Vagina (tissue), 2 donors: Measurements from ENCODE around the gene CRBN. TPM values are rescaled to one million over a fixed set of nuclear protein-coding genes. Genes with fewer than 3 reads are reported as not detected.

Experiments used
- DNase-seq, 2 donors: peaks; one replicate each; pipeline ENCODE4 v3.0.0-alpha.2; 2017; ENCODE audit errors: extremely low spot score in 2 of 2
- H3K27ac ChIP-seq: fragments of 200-600 bp; sonication (generic); one replicate; pipeline ENCODE4 v1.5.1; 2019
- H3K27me3 ChIP-seq: fragments of 200-600 bp; sonication (generic); one replicate; pipeline ENCODE4 v1.5.1; 2019
- H3K36me3 ChIP-seq, 2 donors: fragments of 200-600 bp; sonication (generic); one replicate each; pipeline ENCODE4 v1.5.1; 2017 to 2019
- H3K4me1 ChIP-seq: fragments of 200-600 bp; sonication (generic); one replicate; pipeline ENCODE4 v1.5.1; 2019
- H3K4me3 ChIP-seq, 2 donors: fragments of 200-600 bp; sonication (generic); 1 replicate in 1 of 2; 2 replicates in 1 of 2; pipeline ENCODE4 v1.5.1; 2016 to 2019
- H3K9me3 ChIP-seq: fragments of 200-600 bp; sonication (generic); one replicate; pipeline ENCODE4 v1.5.1; 2019
- POLR2A ChIP-seq, 2 donors: fragments of 450-650 bp; IDR thresholded peaks; one replicate each; pipeline ENCODE4 v1.6.1; 2017; ENCODE audit warnings: antibody characterized with exemption in 2 of 2, mild to moderate bottlenecking in 2 of 2, moderate library complexity in 2 of 2
- POLR2AphosphoS5 ChIP-seq, 2 donors: sonication (generic); formaldehyde crosslinking; IDR thresholded peaks; one replicate each; pipeline ENCODE4 v1.9.0; 2017; ENCODE audit warnings: antibody characterized with exemption in 2 of 2, mild to moderate bottlenecking in 2 of 2, low read depth in 1 of 2; ENCODE audit not compliant: insufficient read depth in 1 of 2
- intact Hi-C: fragments of 100-400 bp; cut with DNase I; formaldehyde crosslinking; loops from one replicate; pipeline ENCODE4 v1.15.1; 2023
- total RNA-seq: library from RNA; depleted of rRNA; stranded (reverse); fragments of >200 nt; gene quantifications from one replicate; pipeline ENCODE4 v1.2.3, GENCODE V29; 2016
- TF ChIP-seq, protein P1 (sequence below), 3 experiments: fragments of 450-650 bp in 2 of 3; fragments of 200-600 bp in 1 of 3; sonication (generic) in 1 of 3; IDR thresholded peaks; one replicate each; pipeline ENCODE4 v1.5.1; 2017 to 2019; ENCODE audit warnings: antibody characterized with exemption in 3 of 3, mild to moderate bottlenecking in 2 of 3, moderate library complexity in 2 of 3

Gene CRBN
- total RNA-seq, 1 donor from 2014 or later, result 30.7 TPM

DNA sequence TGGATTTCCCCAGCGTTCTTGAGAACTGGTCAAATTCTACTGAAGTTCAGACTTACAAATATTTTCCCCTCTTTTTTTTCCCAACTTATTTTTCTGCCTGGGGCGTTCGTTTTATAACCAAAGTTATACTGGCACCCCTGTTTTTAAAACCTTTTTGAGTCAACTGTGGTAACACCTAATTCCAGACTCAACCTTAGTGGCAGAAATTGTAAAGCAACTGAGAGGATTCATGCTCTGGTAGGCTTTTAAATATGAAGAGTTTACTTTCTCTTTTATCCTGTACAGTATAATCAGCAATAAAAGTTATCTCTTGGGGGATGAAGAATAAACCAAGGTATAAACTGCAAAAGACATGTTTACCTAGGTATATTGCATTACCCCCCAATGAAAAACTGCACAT, 71.6 kb downstream of the CRBN start:
- no peak overlapping the region for H3K4me3 ChIP-seq
- intact Hi-C loops, result no loop called here

DNA sequence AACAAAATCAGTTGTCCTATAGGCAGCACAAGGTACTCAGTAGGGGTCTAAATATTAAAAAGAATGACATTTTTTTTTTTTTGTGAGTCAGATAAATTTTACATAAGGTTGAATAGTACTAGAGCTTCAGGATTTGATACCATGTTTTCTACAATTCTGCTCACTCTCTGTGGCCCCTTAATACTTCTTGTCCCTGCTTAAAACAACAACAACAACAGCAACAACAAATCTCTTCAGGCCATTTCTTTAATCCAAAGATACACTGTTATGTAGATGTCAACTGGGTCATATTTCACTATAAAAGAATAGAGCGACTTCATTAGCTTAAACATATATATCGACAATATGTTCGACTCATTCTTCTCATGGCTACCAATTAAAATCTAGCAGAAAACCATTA, 72.3 kb downstream of the CRBN start:
- H3K36me3 ChIP-seq, result no peaks in the 10 kb centered on the region

More for the DNA sequence above, 71.6 kb downstream of the CRBN start:
- Histone ChIP-seq H3K9me3 (no peaks in the 10 kb centered on the region), H3K4me1 (no peaks in the 10 kb centered on the region), H3K36me3 (no peaks in the 10 kb centered on the region), H3K27me3 (no peaks in the 10 kb centered on the region), H3K27ac (no peak overlapping the region)
- no peak for DNase-seq
- no peak for TF ChIP-seq POLR2AphosphoS5 (IDR thresholded peaks at IDR 0.05; ENCODE audit: insufficient read depth in 1 of 2, low read depth in 1 of 2)
- TF ChIP-seq, protein P1, sequence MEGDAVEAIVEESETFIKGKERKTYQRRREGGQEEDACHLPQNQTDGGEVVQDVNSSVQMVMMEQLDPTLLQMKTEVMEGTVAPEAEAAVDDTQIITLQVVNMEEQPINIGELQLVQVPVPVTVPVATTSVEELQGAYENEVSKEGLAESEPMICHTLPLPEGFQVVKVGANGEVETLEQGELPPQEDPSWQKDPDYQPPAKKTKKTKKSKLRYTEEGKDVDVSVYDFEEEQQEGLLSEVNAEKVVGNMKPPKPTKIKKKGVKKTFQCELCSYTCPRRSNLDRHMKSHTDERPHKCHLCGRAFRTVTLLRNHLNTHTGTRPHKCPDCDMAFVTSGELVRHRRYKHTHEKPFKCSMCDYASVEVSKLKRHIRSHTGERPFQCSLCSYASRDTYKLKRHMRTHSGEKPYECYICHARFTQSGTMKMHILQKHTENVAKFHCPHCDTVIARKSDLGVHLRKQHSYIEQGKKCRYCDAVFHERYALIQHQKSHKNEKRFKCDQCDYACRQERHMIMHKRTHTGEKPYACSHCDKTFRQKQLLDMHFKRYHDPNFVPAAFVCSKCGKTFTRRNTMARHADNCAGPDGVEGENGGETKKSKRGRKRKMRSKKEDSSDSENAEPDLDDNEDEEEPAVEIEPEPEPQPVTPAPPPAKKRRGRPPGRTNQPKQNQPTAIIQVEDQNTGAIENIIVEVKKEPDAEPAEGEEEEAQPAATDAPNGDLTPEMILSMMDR (IDR thresholded peaks at IDR 0.05), result no peak
- TF ChIP-seq POLR2A (IDR thresholded peaks at IDR 0.05), result no peak

DNA sequence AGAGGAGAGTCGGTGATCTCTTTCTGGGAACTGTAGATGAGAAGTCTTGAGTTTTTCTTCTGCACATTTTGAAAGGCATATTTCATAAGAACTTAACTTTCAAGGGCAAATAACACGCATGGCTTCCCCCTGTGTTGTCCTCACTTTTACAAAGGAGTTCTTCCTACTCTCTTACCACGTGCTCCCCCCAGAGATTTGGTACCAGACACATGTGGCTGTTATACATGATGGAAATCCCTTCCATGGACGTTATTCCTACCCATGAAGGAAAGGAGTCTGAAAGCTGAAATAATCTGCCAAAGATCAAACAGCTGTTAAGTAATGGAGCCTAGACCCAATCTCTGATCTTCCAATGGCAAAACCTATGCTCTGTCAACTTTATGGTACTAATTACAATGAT, 73.7 kb downstream of the CRBN start:
- Histone ChIP-seq H3K36me3 (no peaks in the 10 kb centered on the region), H3K4me1 (no peaks in the 10 kb centered on the region), H3K9me3 (no peaks in the 10 kb centered on the region), H3K27me3 (no peaks in the 10 kb centered on the region), H3K27ac (no peak overlapping the region), H3K4me3 (no peak overlapping the region)
- intact Hi-C loops, result no loop called here
- no peak for DNase-seq
- TF ChIP-seq POLR2AphosphoS5 (IDR thresholded peaks at IDR 0.05; ENCODE audit: insufficient read depth in 1 of 2, low read depth in 1 of 2), result no peak
- TF ChIP-seq, protein P1 (IDR thresholded peaks at IDR 0.05), result no peak
- TF ChIP-seq POLR2A (IDR thresholded peaks at IDR 0.05), result no peak

More for the DNA sequence above, 72.3 kb downstream of the CRBN start:
- Histone ChIP-seq H3K27me3 (no peaks in the 10 kb centered on the region), H3K27ac (no peak overlapping the region), H3K4me1 (no peaks in the 10 kb centered on the region), H3K9me3 (no peaks in the 10 kb centered on the region), H3K4me3 (no peak overlapping the region)
- intact Hi-C loops, result no loop called here
- TF ChIP-seq, protein P1 (IDR thresholded peaks at IDR 0.05), result no peak
- no peak for TF ChIP-seq POLR2A (IDR thresholded peaks at IDR 0.05)
- TF ChIP-seq POLR2AphosphoS5 (IDR thresholded peaks at IDR 0.05; ENCODE audit: insufficient read depth in 1 of 2, low read depth in 1 of 2), result no peak
- no peak for DNase-seq

DNA sequence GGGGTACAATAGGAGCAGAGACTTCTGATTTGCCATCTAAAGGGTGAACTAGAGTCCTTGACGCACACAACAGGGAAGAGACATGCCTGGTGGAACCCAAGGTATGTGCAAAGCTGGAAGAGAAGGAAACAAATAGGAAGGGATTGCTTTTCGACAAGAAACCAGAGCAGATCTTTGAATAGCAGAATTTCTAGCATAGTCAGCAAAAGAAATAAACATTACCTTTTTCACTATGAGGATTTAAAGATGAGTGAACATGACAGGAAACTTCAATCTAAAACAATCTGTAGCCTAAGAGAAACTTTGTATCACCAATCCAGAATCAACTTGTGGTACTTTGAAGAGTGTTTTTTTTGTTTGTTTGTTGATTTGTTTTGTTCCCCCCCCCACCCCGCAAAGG, 74.2 kb downstream of the CRBN start:
- Histone ChIP-seq H3K27ac (no peak overlapping the region), H3K4me1 (no peaks in the 10 kb centered on the region), H3K27me3 (no peaks in the 10 kb centered on the region), H3K4me3 (no peak overlapping the region), H3K36me3 (no peaks in the 10 kb centered on the region), H3K9me3 (no peaks in the 10 kb centered on the region)
- intact Hi-C loops, result no loop called here
- TF ChIP-seq POLR2A (IDR thresholded peaks at IDR 0.05) (no peak), POLR2AphosphoS5 (IDR thresholded peaks at IDR 0.05; ENCODE audit: insufficient read depth in 1 of 2, low read depth in 1 of 2) (no peak)
- TF ChIP-seq, protein P1 (IDR thresholded peaks at IDR 0.05), result no peak
- no peak for DNase-seq

DNA sequence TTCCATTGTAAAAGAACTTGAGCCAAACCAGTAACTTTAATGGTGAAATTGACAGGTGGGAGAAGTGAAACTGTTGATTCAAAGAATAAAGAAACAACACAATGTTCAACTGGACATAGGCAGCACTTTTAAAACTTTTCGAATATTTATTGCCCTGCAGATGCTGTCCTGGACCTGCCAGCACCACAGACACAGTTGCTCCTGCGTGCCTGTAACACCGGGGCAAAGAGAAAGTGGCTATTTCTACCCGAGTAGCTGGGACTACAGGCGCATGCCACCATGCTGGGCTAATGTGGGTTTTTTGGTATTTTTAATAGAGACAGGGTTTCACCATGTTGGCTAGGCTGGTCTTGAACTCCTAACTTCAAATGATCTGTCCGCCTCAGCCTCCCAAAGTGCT, 76.7 kb downstream of the CRBN start:
- no peaks in the 10 kb centered on the region for H3K9me3 ChIP-seq

More for the DNA sequence above, 76.7 kb downstream of the CRBN start:
- Histone ChIP-seq H3K27me3 (no peaks in the 10 kb centered on the region), H3K4me1 (no peaks in the 10 kb centered on the region), H3K36me3 (no peaks in the 10 kb centered on the region), H3K4me3 (no peak overlapping the region), H3K27ac (no peak overlapping the region)
- TF ChIP-seq, protein P1 (IDR thresholded peaks at IDR 0.05), result no peak
- TF ChIP-seq POLR2AphosphoS5 (IDR thresholded peaks at IDR 0.05; ENCODE audit: insufficient read depth in 1 of 2, low read depth in 1 of 2), result no peak
- no peak for TF ChIP-seq POLR2A (IDR thresholded peaks at IDR 0.05)
- intact Hi-C loops, result loop anchor here (2.0 kb wide), 1 partner anchor 70 kb away; no protein-coding TSS in a partner anchor
- DNase-seq, result no peak
